ENCODE measurements around the gene MXD1. TPM values are rescaled to one million over a fixed set of nuclear protein-coding genes. Genes with fewer than 3 reads are reported as not detected.

MXD1 gene
- total and polyA plus RNA-seq, 9 of the 15 experiments (the other 6 are each of a cell fraction or from before 2014, with no cell fraction given), result 6.7 to 35.9 (median 11.0) TPM

DNA sequence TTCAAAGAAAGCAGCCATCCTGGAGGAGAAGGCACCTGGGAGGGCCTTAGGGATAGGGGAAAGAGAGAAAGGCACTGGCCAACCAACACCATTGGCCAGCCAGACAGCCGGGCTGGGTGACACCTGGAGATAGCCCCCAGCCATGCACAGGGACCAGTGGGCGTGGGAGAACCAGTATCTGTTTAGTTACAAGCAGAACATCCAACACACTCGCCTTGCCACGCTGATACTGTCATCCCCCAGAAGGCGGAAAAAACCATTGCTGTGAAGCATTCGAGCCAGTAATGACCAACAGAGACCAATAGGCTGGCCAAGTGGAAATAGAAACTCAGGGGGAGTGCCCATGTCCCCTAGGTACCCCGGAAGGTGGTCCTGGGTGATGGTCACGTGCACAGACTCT lies 31.0 kb downstream of the MXD1 start:
- Histone ChIP-seq H3K9me3 (replicated peaks; ENCODE audit: control insufficient read depth, insufficient read depth, low read depth, low read length) (no peaks in the 10 kb centered on the region), H4K20me1 (replicated peaks; ENCODE audit: control insufficient read depth, insufficient read depth, low read length) (no peaks in the 10 kb centered on the region), H3K4me2 (ENCODE audit: insufficient read depth, low read length) (peak overlapping the region; percentile 20; the same call in 1 of the 2 replicates), H3K9me1 (ENCODE audit: control insufficient read depth, insufficient read depth, low read length) (no peaks in the 10 kb centered on the region), H3K36me3 (ENCODE audit: control insufficient read depth, insufficient read depth, low read length) (peaks cover 27% of the 10 kb centered on the region; the same call in 2 of the 3 replicates), H3K27ac (ENCODE audit: extremely low read depth, low read depth, low read length) (peak overlapping the region; percentile 54), H2AFZ (ENCODE audit: low read depth, low read length) (peak overlapping the region; percentile 89), H3K27me3 (ENCODE audit: control insufficient read depth in 2 of 2, insufficient read depth in 2 of 2, low read length in 2 of 2) (no peaks in the 10 kb centered on the region), H3K79me2 (ENCODE audit: control insufficient read depth, insufficient read depth, low read length) (no peaks in the 10 kb centered on the region), H3K4me3 (no peak overlapping the region), H3K9ac (ENCODE audit: insufficient read depth in 1 of 2, low read depth in 2 of 2, low read length in 2 of 2) (peak overlapping the region; percentile 56; a peak in 2 of 4 replicates), H3K4me1 (replicated peaks in 1 of 2; ENCODE audit: control insufficient read depth in 2 of 2, insufficient read depth in 2 of 2, low read length in 2 of 2) (peaks cover 21 to 44% of the 10 kb centered on the region in 2 experiments)
- no TSS peak for BruUV-seq (replicated peaks)
- TF ChIP-seq CHCHD3 (CRISPR knock-in tag; IDR thresholded peaks at IDR 0.05) (no peak), HMG20B (CRISPR knock-in tag; IDR thresholded peaks at IDR 0.05) (no peak), CSDE1 (IDR thresholded peaks at IDR 0.05) (no peak), ZNF431 (CRISPR knock-in tag; IDR thresholded peaks at IDR 0.05) (no peak), SAFB (IDR thresholded peaks at IDR 0.05; ENCODE audit: borderline replicate concordance, low read depth, low read length) (no peak), ZNF165 (CRISPR knock-in tag; IDR thresholded peaks at IDR 0.05; ENCODE audit: borderline replicate concordance) (0 out of 2 replicates have a peak, but pooled peaks have one; percentile 35), BHLHE40 (IDR thresholded peaks at IDR 0.05; ENCODE audit: low read length) (0 out of 2 replicates have a peak, but pooled peaks have one; percentile 8), CREBBP (IDR thresholded peaks at IDR 0.05; ENCODE audit: low read depth, low read length) (no peak), ZBTB1 (CRISPR knock-in tag; IDR thresholded peaks at IDR 0.05; ENCODE audit: borderline replicate concordance, low read depth) (no peak), POLR3G (IDR thresholded peaks at IDR 0.05; ENCODE audit: extremely low read depth, insufficient read length, insufficient replicate concordance) (no peak), PTRF (tag; IDR thresholded peaks at IDR 0.05) (no peak), FOXA1 (IDR thresholded peaks at IDR 0.05; ENCODE audit: borderline replicate concordance) (no peak), CXXC5 (CRISPR knock-in tag; IDR thresholded peaks at IDR 0.05) (no peak), ZNF134 (CRISPR knock-in tag; conservative IDR thresholded peaks at IDR 0.05) (no peak)
- TF ChIP-seq, protein P1, sequence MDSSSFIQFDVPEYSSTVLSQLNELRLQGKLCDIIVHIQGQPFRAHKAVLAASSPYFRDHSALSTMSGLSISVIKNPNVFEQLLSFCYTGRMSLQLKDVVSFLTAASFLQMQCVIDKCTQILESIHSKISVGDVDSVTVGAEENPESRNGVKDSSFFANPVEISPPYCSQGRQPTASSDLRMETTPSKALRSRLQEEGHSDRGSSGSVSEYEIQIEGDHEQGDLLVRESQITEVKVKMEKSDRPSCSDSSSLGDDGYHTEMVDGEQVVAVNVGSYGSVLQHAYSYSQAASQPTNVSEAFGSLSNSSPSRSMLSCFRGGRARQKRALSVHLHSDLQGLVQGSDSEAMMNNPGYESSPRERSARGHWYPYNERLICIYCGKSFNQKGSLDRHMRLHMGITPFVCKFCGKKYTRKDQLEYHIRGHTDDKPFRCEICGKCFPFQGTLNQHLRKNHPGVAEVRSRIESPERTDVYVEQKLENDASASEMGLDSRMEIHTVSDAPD (CRISPR knock-in tag; IDR thresholded peaks at IDR 0.05), result no peak
- TF ChIP-seq, protein P2, sequence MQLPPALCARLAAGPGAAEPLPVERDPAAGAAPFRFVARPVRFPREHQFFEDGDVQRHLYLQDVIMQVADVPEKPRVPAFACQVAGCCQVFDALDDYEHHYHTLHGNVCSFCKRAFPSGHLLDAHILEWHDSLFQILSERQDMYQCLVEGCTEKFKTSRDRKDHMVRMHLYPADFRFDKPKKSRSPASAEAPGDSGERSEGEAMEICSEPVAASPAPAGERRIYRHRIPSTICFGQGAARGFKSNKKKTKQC (CRISPR knock-in tag; IDR thresholded peaks at IDR 0.05), result no peak
- intact Hi-C loops (cut with micrococcal nuclease) (no loop called here), in situ Hi-C loops (cut with MboI) (no loop called here)
- FAIRE-seq (peak; percentile 44), DNase-seq (ENCODE audit: extremely low read depth in 1 of 4, low spot score in 3 of 4) (no peak), ATAC-seq (no peak)
- POLR2A ChIA-PET, result interaction anchor here (0.6 to 1.6 kb wide), 12 partner anchors 8 to 348 kb away, joined by 3 to 8 read pairs (median 4); partner anchors contain the start of gene SNRPG
- WGBS (ENCODE audit: insufficient coverage, low coverage, missing lambda C conversion rate), result 76% methylated on average over 7 of the region's 8 CpGs
- CTCF ChIA-PET (ENCODE audit: low intra/inter-chr PET ratio), result no interaction called here

Data from K562 (cell line).